Smooth muscle cell of the brain vasculature (primary cell): Measurements from ENCODE around the gene JUND.
"Not testable (repeated sequence)": the region's sequence is repeated elsewhere in the genome, so short reads cannot be mapped to it uniquely, and the experiment has no call there.

ENCODE experiments used
- DNase-seq: peaks from one replicate; pipeline ENCODE4 v3.0.0-alpha.2; 2012; ENCODE audit warnings: low read depth, low spot score

JUND gene

GRCh38 chr19:18281082-18282020, at the start of gene JUND:
Gene JUND (minus strand): TSS chr19:18281622. CDS start chr19:18281484, 138 bp downstream.
- DNase-seq: peak; percentile 95

- no peak for DNase-seq
These were observed 49.4 kb upstream of the JUND start for GRCh38 chr19:18330868-18331267.

- no peak for DNase-seq
These were observed 47.6 kb upstream of the JUND start for GRCh38 chr19:18329035-18329376.

GRCh38 chr19:18328340-18329034, 47.1 kb upstream of the JUND start:
- DNase-seq: peak; percentile 97

- DNase-seq: no peak
These were observed 45.4 kb upstream of the JUND start for GRCh38 chr19:18326772-18327171.

- DNase-seq: not testable (repeated sequence)
These were observed 42.9 kb upstream of the JUND start for GRCh38 chr19:18324373-18324731.

GRCh38 chr19:18322759-18323460, 41.5 kb upstream of the JUND start, which contains the start of gene LSM4:
Gene LSM4 (minus strand): TSS chr19:18323076. CDS start chr19:18323020, 56 bp downstream.
- peak; percentile 91 for DNase-seq

GRCh38 chr19:18322318-18322758, 40.9 kb upstream of the JUND start:
- DNase-seq: no peak

- DNase-seq: no peak
These were observed 40.3 kb upstream of the JUND start for GRCh38 chr19:18321734-18322102.

GRCh38 chr19:18320865-18321733, 39.7 kb upstream of the JUND start:
- DNase-seq: no peak

- no peak for DNase-seq
These were observed 38.2 kb upstream of the JUND start for GRCh38 chr19:18319591-18320135.

GRCh38 chr19:18317961-18318800, 36.8 kb upstream of the JUND start:
- DNase-seq: no peak

- no peak for DNase-seq
These were observed 32.0 kb upstream of the JUND start for GRCh38 chr19:18313398-18313797.

- no peak for DNase-seq
These were observed 30.7 kb upstream of the JUND start for GRCh38 chr19:18312092-18312534.

- no peak for DNase-seq
These were observed 30.2 kb upstream of the JUND start for GRCh38 chr19:18311502-18312091.

GRCh38 chr19:18310966-18311365, 29.5 kb upstream of the JUND start:
- no peak for DNase-seq

- DNase-seq: no peak
These were observed 28.9 kb upstream of the JUND start for GRCh38 chr19:18310118-18310909.

GRCh38 chr19:18309525-18310064, 28.2 kb upstream of the JUND start:
- DNase-seq: no peak
